Smooth muscle cell (in vitro differentiated cells): ENCODE data around the gene STXBP4. TPM values are rescaled to one million over a fixed set of nuclear protein-coding genes. Genes with fewer than 3 reads are reported as not detected.

Experiments
- DNase-seq: peaks from one replicate; lab custom pipeline; 2025; ENCODE audit not compliant: unreplicated experiment; lab: John Stamatoyannopoulos, UW
- H2AFZ ChIP-seq: fragments of 200-600 bp; sonication (generic); 2 replicates; pipeline ENCODE4 v1.6.0; 2016; ENCODE audit warnings: antibody characterized with exemption, low read depth, mild to moderate bottlenecking
- H3F3A ChIP-seq: fragments of 200-600 bp; sonication (generic); 2 replicates; pipeline ENCODE4 v1.6.0; 2017; ENCODE audit warnings: antibody characterized with exemption, low read depth
- H3K27ac ChIP-seq: fragments of 200-600 bp; sonication (generic); 2 replicates; pipeline ENCODE4 v1.5.1; 2016; ENCODE audit warnings: low read depth, mild to moderate bottlenecking
- H3K27me3 ChIP-seq: fragments of 200-600 bp; sonication (generic); 2 replicates; pipeline ENCODE4 v1.6.1; 2016; ENCODE audit warnings: low read depth, mild to moderate bottlenecking
- H3K36me3 ChIP-seq: fragments of 200-600 bp; sonication (generic); 2 replicates; pipeline ENCODE4 v1.5.1; 2016; ENCODE audit warnings: low read depth
- H3K4me1 ChIP-seq: fragments of 200-600 bp; sonication (generic); 2 replicates; pipeline ENCODE4 v1.5.1; 2016; ENCODE audit warnings: low read depth
- H3K4me2 ChIP-seq: fragments of 200-600 bp; sonication (generic); 2 replicates; pipeline ENCODE4 v1.6.0; 2016; ENCODE audit warnings: mild to moderate bottlenecking
- H3K4me3 ChIP-seq: fragments of 200-600 bp; sonication (generic); 2 replicates; pipeline ENCODE4 v1.5.1; 2016; ENCODE audit warnings: mild to moderate bottlenecking
- H3K79me2 ChIP-seq: fragments of 200-600 bp; sonication (generic); 2 replicates; pipeline ENCODE4 v1.6.0; 2016; ENCODE audit warnings: low read depth, mild to moderate bottlenecking
- H3K9ac ChIP-seq: fragments of 200-600 bp; sonication (generic); 2 replicates; pipeline ENCODE4 v1.6.0; 2016; ENCODE audit warnings: low read depth
- H3K9me3 ChIP-seq: fragments of 200-600 bp; sonication (generic); replicated peaks from 2 replicates; pipeline ENCODE4 v1.5.1; 2016; ENCODE audit warnings: low read depth
- H4K20me1 ChIP-seq: fragments of 200-600 bp; sonication (generic); 2 replicates; pipeline ENCODE4 v1.6.0; 2016; ENCODE audit warnings: low read depth
- WGBS: methylation state at CpG from one replicate; pipeline ENCODE4 v1.1.7; 2016; ENCODE audit warnings: low lambda C conversion rate; 5-methylcytosine and 5-hydroxymethylcytosine counted together
- polyA plus RNA-seq: library from polyadenylated mRNA; unstranded; fragments of >200 nt; fragmentation: Nextera tagmentation; extraction: Ambion mirVana; gene quantifications from 2 replicates; pipeline ENCODE4 v1.2.1, GENCODE V29; 2016
- total RNA-seq: library from RNA; depleted of rRNA; stranded (reverse); fragments of >200 nt; gene quantifications from 2 replicates; pipeline ENCODE4 v1.2.3, GENCODE V29; 2014
- TF ChIP-seq, protein P1 (sequence below): fragments of 200-600 bp; sonication (generic); IDR thresholded peaks from 2 replicates; pipeline ENCODE4 v1.5.1; 2017; ENCODE audit warnings: borderline replicate concordance, mild to moderate bottlenecking, antibody characterized with exemption; ENCODE audit not compliant: insufficient read depth, poor library complexity, severe bottlenecking

The STXBP4 gene
- total and polyA plus RNA-seq, 2 experiments from 2014 or later = 5.7 to 59.5 TPM

DNA sequence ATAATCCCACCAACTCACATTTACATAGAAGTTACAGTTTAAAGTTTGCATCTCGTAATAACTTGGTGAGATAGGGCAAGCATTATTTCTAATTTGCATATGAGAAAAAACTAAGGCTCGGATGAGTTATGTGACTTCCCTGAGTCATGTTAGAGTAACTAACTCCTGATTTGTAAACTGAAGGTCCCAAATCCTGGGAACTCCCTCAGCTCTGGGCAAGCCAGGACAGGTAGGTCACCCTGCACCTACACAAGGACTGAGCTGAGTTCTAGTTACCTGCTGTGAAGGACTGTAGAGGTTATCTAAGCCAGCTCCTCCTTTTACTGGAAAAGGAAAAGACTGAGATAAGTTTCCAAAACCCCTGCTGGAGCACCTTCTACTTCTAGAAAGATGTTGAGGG is 204.0 kb downstream of the STXBP4 start:
- 99% methylated on average over 2 of the region's 2 CpGs for WGBS
- Histone ChIP-seq H2AFZ (no peak overlapping the region), H3K4me3 (no peak overlapping the region), H3F3A (no peaks in the 10 kb centered on the region), H3K9me3 (no peaks in the 10 kb centered on the region), H4K20me1 (no peaks in the 10 kb centered on the region), H3K79me2 (no peaks in the 10 kb centered on the region), H3K4me1 (no peaks in the 10 kb centered on the region), H3K27ac (no peak overlapping the region), H3K4me2 (no peak overlapping the region), H3K27me3 (no peaks in the 10 kb centered on the region), H3K36me3 (no peaks in the 10 kb centered on the region), H3K9ac (no peak overlapping the region)
- no peak for DNase-seq
- TF ChIP-seq, protein P1, sequence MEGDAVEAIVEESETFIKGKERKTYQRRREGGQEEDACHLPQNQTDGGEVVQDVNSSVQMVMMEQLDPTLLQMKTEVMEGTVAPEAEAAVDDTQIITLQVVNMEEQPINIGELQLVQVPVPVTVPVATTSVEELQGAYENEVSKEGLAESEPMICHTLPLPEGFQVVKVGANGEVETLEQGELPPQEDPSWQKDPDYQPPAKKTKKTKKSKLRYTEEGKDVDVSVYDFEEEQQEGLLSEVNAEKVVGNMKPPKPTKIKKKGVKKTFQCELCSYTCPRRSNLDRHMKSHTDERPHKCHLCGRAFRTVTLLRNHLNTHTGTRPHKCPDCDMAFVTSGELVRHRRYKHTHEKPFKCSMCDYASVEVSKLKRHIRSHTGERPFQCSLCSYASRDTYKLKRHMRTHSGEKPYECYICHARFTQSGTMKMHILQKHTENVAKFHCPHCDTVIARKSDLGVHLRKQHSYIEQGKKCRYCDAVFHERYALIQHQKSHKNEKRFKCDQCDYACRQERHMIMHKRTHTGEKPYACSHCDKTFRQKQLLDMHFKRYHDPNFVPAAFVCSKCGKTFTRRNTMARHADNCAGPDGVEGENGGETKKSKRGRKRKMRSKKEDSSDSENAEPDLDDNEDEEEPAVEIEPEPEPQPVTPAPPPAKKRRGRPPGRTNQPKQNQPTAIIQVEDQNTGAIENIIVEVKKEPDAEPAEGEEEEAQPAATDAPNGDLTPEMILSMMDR = no peak

GRCh38 chr17:55174133-55174532 is 205.6 kb downstream of the STXBP4 start:
- 94% methylated on average over 1 of the region's 1 CpG for WGBS
- H3K79me2 ChIP-seq = no peaks in the 10 kb centered on the region
- H3K36me3 ChIP-seq = no peaks in the 10 kb centered on the region
- H3K27ac ChIP-seq = no peak overlapping the region
- no peaks in the 10 kb centered on the region for H3K27me3 ChIP-seq
- no peaks in the 10 kb centered on the region for H3K4me1 ChIP-seq
- H3K9me3 ChIP-seq = no peaks in the 10 kb centered on the region
- H3K9ac ChIP-seq = no peak overlapping the region
- DNase-seq = no peak
- no peaks in the 10 kb centered on the region for H4K20me1 ChIP-seq
- no peak overlapping the region for H3K4me3 ChIP-seq
- H3K4me2 ChIP-seq = no peak overlapping the region
- no peak overlapping the region for H2AFZ ChIP-seq
- H3F3A ChIP-seq = no peaks in the 10 kb centered on the region
- TF ChIP-seq, protein P1 = no peak

DNA sequence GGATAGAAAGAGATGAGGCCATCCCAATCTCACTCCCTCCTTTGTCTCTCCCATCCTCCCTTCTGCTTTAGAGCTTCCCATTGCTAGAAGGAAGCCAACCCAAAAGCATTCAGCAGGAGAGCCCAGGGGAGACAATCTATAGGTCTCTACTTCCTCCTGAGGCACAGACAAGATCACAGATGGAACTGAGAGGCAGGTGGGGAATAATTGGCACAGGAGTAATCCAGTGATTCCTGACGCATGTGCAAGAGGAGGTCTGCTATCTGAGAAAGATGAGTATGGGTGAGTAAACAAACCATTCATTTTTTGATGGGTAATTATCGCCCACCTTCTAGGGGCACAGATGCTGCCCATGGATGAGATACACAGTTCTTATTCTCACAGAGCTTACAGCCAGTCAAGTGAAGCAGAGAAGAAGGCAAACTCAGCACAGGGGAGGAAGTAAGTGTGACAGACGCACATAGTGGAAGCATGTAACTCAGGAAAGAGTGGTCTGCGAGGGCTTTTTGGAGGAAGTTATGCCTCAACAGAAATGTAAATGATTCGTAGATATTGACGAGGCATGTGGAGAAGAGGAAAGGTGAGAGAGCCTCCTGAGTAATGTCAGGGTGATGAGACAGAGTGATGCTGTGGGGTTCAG is 207.3 kb downstream of the STXBP4 start:
- Histone ChIP-seq H3K9me3 (no peaks in the 10 kb centered on the region), H4K20me1 (no peaks in the 10 kb centered on the region), H3K36me3 (no peaks in the 10 kb centered on the region), H2AFZ (no peak overlapping the region), H3K79me2 (no peaks in the 10 kb centered on the region), H3K4me3 (no peak overlapping the region), H3K4me1 (no peaks in the 10 kb centered on the region), H3K9ac (no peak overlapping the region), H3K4me2 (no peak overlapping the region), H3K27ac (no peak overlapping the region), H3F3A (no peaks in the 10 kb centered on the region), H3K27me3 (no peaks in the 10 kb centered on the region)
- 96% methylated on average over 6 of the region's 6 CpGs for WGBS
- no peak for DNase-seq
- TF ChIP-seq, protein P1 = no peak
